ENCODE data around the gene ACBD4. TPM values are rescaled to one million over a fixed set of nuclear protein-coding genes. Genes with fewer than 3 reads are reported as not detected.

ACBD4 gene
- total and polyA plus RNA-seq, 2 of the 13 experiments (the other 11 are each of a cell fraction or from before 2014, with no cell fraction given), result 16.1 to 26.9 TPM

DNA sequence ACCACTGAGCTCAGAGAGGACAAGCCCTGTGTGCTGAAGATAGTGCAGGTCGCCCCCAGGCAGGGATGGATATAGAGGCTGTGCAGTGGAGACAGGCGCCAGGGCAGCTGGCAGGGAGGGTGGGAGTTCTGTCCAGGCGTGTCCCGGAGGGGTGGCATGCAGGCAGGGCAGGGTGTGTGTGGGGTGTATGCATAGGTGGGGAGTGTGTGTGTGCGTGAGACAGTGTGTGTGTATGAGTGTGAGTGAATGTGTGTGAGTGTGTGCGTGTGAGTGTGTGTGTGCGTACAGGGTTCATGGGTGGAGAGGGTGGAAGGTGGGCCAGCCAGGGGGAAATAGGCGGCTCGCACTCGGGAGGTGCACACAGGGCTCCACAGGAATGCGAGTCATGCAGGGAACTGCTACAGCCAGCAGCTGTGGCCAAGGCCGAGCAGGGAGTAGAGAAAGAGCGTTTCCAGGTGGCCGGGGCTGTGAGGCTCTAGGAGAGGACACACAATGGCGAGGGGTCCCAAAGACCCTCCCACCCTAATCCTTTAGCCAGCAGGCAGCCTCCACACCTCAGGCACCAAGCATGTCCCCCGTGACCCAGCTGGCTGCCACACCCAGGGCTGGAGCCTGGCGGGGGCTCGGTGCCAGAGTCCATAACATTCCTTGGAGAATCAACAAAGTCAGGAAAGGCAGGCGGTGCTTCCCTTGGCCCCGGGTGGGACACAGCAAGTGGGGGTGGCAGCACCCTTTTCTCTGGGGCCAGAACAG is 7.8 kb upstream of the ACBD4 start (continued):
- TF ChIP-seq ZNF775 (CRISPR knock-in tag; IDR thresholded peaks at IDR 0.05; ENCODE audit: borderline replicate concordance), result no peak
- TF ChIP-seq, protein P1, sequence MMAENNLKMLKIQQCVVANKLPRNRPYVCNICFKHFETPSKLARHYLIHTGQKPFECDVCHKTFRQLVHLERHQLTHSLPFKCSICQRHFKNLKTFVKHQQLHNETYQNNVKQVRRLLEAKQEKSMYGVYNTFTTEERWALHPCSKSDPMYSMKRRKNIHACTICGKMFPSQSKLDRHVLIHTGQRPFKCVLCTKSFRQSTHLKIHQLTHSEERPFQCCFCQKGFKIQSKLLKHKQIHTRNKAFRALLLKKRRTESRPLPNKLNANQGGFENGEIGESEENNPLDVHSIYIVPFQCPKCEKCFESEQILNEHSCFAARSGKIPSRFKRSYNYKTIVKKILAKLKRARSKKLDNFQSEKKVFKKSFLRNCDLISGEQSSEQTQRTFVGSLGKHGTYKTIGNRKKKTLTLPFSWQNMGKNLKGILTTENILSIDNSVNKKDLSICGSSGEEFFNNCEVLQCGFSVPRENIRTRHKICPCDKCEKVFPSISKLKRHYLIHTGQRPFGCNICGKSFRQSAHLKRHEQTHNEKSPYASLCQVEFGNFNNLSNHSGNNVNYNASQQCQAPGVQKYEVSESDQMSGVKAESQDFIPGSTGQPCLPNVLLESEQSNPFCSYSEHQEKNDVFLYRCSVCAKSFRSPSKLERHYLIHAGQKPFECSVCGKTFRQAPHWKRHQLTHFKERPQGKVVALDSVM (CRISPR knock-in tag; IDR thresholded peaks at IDR 0.05), result no peak; the same call in 1 of the 2 replicates
- no peak for TF ChIP-seq NCOA1 (CRISPR knock-in tag; IDR thresholded peaks at IDR 0.05)
- TF ChIP-seq, protein P2, sequence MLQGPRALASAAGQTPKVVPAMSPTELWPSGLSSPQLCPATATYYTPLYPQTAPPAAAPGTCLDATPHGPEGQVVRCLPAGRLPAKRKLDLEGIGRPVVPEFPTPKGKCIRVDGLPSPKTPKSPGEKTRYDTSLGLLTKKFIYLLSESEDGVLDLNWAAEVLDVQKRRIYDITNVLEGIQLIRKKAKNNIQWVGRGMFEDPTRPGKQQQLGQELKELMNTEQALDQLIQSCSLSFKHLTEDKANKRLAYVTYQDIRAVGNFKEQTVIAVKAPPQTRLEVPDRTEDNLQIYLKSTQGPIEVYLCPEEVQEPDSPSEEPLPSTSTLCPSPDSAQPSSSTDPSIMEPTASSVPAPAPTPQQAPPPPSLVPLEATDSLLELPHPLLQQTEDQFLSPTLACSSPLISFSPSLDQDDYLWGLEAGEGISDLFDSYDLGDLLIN (CRISPR knock-in tag; IDR thresholded peaks at IDR 0.05; ENCODE audit: borderline replicate concordance), result no peak
- TF ChIP-seq ZNF615 (CRISPR knock-in tag; IDR thresholded peaks at IDR 0.05; ENCODE audit: borderline replicate concordance), result no peak
- TF ChIP-seq JARID2 (CRISPR knock-in tag; IDR thresholded peaks at IDR 0.05; ENCODE audit: insufficient replicate concordance), result no peak
- TF ChIP-seq CENPT (CRISPR knock-in tag; IDR thresholded peaks at IDR 0.05; ENCODE audit: low read depth), result no peak
- TF ChIP-seq ZNF383 (CRISPR knock-in tag; IDR thresholded peaks at IDR 0.05; ENCODE audit: borderline replicate concordance), result 0 out of 2 replicates have a peak, but pooled peaks have one; percentile 19
- TF ChIP-seq, protein P3, sequence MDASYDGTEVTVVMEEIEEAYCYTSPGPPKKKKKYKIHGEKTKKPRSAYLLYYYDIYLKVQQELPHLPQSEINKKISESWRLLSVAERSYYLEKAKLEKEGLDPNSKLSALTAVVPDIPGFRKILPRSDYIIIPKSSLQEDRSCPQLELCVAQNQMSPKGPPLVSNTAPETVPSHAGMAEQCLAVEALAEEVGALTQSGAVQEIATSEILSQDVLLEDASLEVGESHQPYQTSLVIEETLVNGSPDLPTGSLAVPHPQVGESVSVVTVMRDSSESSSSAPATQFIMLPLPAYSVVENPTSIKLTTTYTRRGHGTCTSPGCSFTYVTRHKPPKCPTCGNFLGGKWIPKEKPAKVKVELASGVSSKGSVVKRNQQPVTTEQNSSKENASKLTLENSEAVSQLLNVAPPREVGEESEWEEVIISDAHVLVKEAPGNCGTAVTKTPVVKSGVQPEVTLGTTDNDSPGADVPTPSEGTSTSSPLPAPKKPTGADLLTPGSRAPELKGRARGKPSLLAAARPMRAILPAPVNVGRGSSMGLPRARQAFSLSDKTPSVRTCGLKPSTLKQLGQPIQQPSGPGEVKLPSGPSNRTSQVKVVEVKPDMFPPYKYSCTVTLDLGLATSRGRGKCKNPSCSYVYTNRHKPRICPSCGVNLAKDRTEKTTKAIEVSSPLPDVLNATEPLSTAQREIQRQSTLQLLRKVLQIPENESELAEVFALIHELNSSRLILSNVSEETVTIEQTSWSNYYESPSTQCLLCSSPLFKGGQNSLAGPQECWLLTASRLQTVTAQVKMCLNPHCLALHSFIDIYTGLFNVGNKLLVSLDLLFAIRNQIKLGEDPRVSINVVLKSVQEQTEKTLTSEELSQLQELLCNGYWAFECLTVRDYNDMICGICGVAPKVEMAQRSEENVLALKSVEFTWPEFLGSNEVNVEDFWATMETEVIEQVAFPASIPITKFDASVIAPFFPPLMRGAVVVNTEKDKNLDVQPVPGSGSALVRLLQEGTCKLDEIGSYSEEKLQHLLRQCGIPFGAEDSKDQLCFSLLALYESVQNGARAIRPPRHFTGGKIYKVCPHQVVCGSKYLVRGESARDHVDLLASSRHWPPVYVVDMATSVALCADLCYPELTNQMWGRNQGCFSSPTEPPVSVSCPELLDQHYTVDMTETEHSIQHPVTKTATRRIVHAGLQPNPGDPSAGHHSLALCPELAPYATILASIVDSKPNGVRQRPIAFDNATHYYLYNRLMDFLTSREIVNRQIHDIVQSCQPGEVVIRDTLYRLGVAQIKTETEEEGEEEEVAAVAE (CRISPR knock-in tag; IDR thresholded peaks at IDR 0.05; ENCODE audit: borderline replicate concordance), result no peak
- TF ChIP-seq, protein P4, sequence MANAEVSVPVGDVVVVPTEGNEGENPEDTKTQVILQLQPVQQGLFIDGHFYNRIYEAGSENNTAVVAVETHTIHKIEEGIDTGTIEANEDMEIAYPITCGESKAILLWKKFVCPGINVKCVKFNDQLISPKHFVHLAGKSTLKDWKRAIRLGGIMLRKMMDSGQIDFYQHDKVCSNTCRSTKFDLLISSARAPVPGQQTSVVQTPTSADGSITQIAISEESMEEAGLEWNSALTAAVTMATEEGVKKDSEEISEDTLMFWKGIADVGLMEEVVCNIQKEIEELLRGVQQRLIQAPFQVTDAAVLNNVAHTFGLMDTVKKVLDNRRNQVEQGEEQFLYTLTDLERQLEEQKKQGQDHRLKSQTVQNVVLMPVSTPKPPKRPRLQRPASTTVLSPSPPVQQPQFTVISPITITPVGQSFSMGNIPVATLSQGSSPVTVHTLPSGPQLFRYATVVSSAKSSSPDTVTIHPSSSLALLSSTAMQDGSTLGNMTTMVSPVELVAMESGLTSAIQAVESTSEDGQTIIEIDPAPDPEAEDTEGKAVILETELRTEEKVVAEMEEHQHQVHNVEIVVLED (CRISPR knock-in tag; IDR thresholded peaks at IDR 0.05; ENCODE audit: borderline replicate concordance), result no peak
- TF ChIP-seq CHD2 (IDR thresholded peaks at IDR 0.05; ENCODE audit: low read depth, low read length), result no peak
- TF ChIP-seq CC2D1A (CRISPR knock-in tag; IDR thresholded peaks at IDR 0.05), result no peak
- no peak for TF ChIP-seq ZBTB1 (CRISPR knock-in tag; IDR thresholded peaks at IDR 0.05; ENCODE audit: borderline replicate concordance)
- TF ChIP-seq AGO1 (IDR thresholded peaks at IDR 0.05; ENCODE audit: low read depth, low read length, poor library complexity, severe bottlenecking), result no peak
- TF ChIP-seq ELF1 (CRISPR knock-in tag; IDR thresholded peaks at IDR 0.05), result no peak; the same call in 1 of the 2 replicates
- TF ChIP-seq, protein P5, sequence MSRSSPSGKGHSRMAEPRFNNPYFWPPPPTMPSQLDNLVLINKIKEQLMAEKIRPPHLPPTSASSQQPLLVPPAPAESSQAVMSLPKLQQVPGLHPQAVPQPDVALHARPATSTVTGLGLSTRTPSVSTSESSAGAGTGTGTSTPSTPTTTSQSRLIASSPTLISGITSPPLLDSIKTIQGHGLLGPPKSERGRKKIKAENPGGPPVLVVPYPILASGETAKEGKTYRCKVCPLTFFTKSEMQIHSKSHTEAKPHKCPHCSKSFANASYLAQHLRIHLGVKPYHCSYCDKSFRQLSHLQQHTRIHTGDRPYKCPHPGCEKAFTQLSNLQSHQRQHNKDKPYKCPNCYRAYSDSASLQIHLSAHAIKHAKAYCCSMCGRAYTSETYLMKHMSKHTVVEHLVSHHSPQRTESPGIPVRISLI (CRISPR knock-in tag; IDR thresholded peaks at IDR 0.05; ENCODE audit: borderline replicate concordance), result no peak
- no peak for TF ChIP-seq ZFP62 (CRISPR knock-in tag; IDR thresholded peaks at IDR 0.05)
- no peak for TF ChIP-seq SMC3 (IDR thresholded peaks at IDR 0.05; ENCODE audit: low read length)
